GM23338 (cell line): ENCODE measurements around the gene ECE1. TPM values are rescaled to one million over a fixed set of nuclear protein-coding genes. Genes with fewer than 3 reads are reported as not detected.

Experiments used
- ATAC-seq: fragments of 200-7000 bp; cut with Tn5 transposase; 3 replicates; pipeline ENCODE4 v1.9.1; 2020
- DNase-seq: peaks from one replicate; pipeline ENCODE4 v3.0.0-alpha.2; 2015; ENCODE audit warnings: low spot score
- H2AFZ ChIP-seq: fragments of 200-600 bp; sonication (generic); 2 replicates; pipeline ENCODE4 v1.8.0; 2016; ENCODE audit warnings: antibody characterized with exemption, mild to moderate bottlenecking, moderate library complexity
- H3F3A ChIP-seq: fragments of 200-600 bp; sonication (generic); replicated peaks from 2 replicates; pipeline ENCODE4 v1.8.0; 2017; ENCODE audit warnings: antibody characterized with exemption, mixed run types, low read depth
- H3K27ac ChIP-seq: fragments of 200-600 bp; sonication (generic); 2 replicates; pipeline ENCODE4 v1.6.1; 2016; ENCODE audit warnings: low read depth
- H3K27me3 ChIP-seq: fragments of 200-600 bp; sonication (generic); 2 replicates; pipeline ENCODE4 v1.8.0; 2016; ENCODE audit warnings: mild to moderate bottlenecking, mixed run types, moderate library complexity; ENCODE audit not compliant: insufficient read depth
- H3K36me3 ChIP-seq: fragments of 200-600 bp; sonication (generic); 2 replicates; pipeline ENCODE4 v1.8.0; 2016; ENCODE audit warnings: mild to moderate bottlenecking; ENCODE audit not compliant: insufficient read depth
- H3K4me1 ChIP-seq: fragments of 200-600 bp; sonication (generic); 2 replicates; pipeline ENCODE4 v1.8.0; 2016; ENCODE audit warnings: mild to moderate bottlenecking, moderate library complexity; ENCODE audit not compliant: insufficient read depth
- H3K4me2 ChIP-seq: fragments of 200-600 bp; sonication (generic); 2 replicates; pipeline ENCODE4 v1.7.1; 2017; ENCODE audit warnings: mixed run types
- H3K4me3 ChIP-seq: fragments of 200-600 bp; sonication (generic); 2 replicates; pipeline ENCODE4 v1.6.1; 2016; ENCODE audit warnings: mixed run types
- H3K79me2 ChIP-seq: fragments of 200-600 bp; sonication (generic); replicated peaks from 2 replicates; pipeline ENCODE4 v1.8.0; 2017; ENCODE audit warnings: mild to moderate bottlenecking; ENCODE audit not compliant: insufficient read depth
- H3K9me2 ChIP-seq: fragments of 200-600 bp; sonication (generic); 2 replicates; pipeline ENCODE4 v1.8.0; 2017; ENCODE audit not compliant: insufficient read depth
- H4K20me1 ChIP-seq: fragments of 200-600 bp; sonication (generic); replicated peaks from 2 replicates; pipeline ENCODE4 v1.8.0; 2017; ENCODE audit warnings: mild to moderate bottlenecking; ENCODE audit not compliant: insufficient read depth
- H3K27ac Mint-ChIP-seq: 2 replicates; pipeline ENCODE4 v1.8.0; 2020; ENCODE audit warnings: inconsistent platforms, mild to moderate bottlenecking, moderate library complexity, mixed read lengths
- H3K27me3 Mint-ChIP-seq: 3 replicates; pipeline ENCODE4 v1.8.0; 2022; ENCODE audit warnings: low read depth, mild to moderate bottlenecking, moderate library complexity, mixed read lengths, inconsistent platforms; ENCODE audit not compliant: insufficient read depth, poor library complexity
- H3K36me3 Mint-ChIP-seq: 3 replicates; pipeline ENCODE4 v1.8.0; 2021; ENCODE audit warnings: low read depth, mild to moderate bottlenecking, inconsistent platforms, moderate library complexity, mixed read lengths
- H3K4me1 Mint-ChIP-seq: 3 replicates; pipeline ENCODE4 v1.8.0; 2020; ENCODE audit warnings: mild to moderate bottlenecking, inconsistent platforms, mixed read lengths
- H3K4me3 Mint-ChIP-seq: 3 replicates; pipeline ENCODE4 v1.8.0; 2021; ENCODE audit warnings: moderate library complexity, mild to moderate bottlenecking, inconsistent platforms, mixed read lengths
- H3K9me3 Mint-ChIP-seq: 3 replicates; pipeline ENCODE4 v1.8.0; 2020; ENCODE audit warnings: moderate library complexity, mild to moderate bottlenecking, inconsistent platforms, mixed read lengths
- CREB1 ChIP-seq: fragments of 250-450 bp; sonication (Bioruptor Pico); IDR thresholded peaks from 2 replicates; pipeline ENCODE4 v1.5.0; 2020; ENCODE audit warnings: low read depth, mild to moderate bottlenecking, moderate library complexity
- CTCF ChIP-seq, 2 experiments: fragments of 200-600 bp in 1 of 2; sonication (generic) in 1 of 2; conservative IDR thresholded peaks; 2 replicates each; pipeline versions ENCODE4 v1.5.1 to v1.6.1; 2016 to 2017; ENCODE audit warnings: antibody characterized with exemption in 2 of 2, low read depth in 2 of 2, mild to moderate bottlenecking in 2 of 2, moderate library complexity in 1 of 2
- ETS1 ChIP-seq: IDR thresholded peaks from 2 replicates; pipeline ENCODE4 v1.6.1; 2016; ENCODE audit warnings: antibody characterized with exemption
- EZH2 ChIP-seq: fragments of 200-600 bp; sonication (generic); IDR thresholded peaks from one replicate; pipeline ENCODE4 v1.8.0; 2017; ENCODE audit warnings: antibody characterized with exemption, mild to moderate bottlenecking, low read depth; ENCODE audit not compliant: unreplicated experiment
- EZH2phosphoT487 ChIP-seq: fragments of 200-600 bp; sonication (generic); IDR thresholded peaks from one replicate; pipeline ENCODE4 v1.8.1; 2018; ENCODE audit warnings: antibody characterized with exemption; ENCODE audit not compliant: unreplicated experiment
- JUNB ChIP-seq: IDR thresholded peaks from one replicate; pipeline ENCODE4 v1.6.1; 2016; ENCODE audit warnings: antibody characterized with exemption; ENCODE audit not compliant: unreplicated experiment
- NANOG ChIP-seq: IDR thresholded peaks from 2 replicates; pipeline ENCODE4 v1.6.1; 2016; ENCODE audit warnings: antibody characterized with exemption, borderline replicate concordance
- POLR2AphosphoS5 ChIP-seq: IDR thresholded peaks from 2 replicates; pipeline ENCODE4 v1.6.1; 2016; ENCODE audit warnings: antibody characterized with exemption, low read depth
- STAT1 ChIP-seq: IDR thresholded peaks from one replicate; pipeline ENCODE4 v1.6.1; 2016; ENCODE audit warnings: antibody characterized with exemption; ENCODE audit not compliant: unreplicated experiment
- ZNF114 ChIP-seq: fragments of 250-450 bp; sonication (Bioruptor Pico); IDR thresholded peaks from 2 replicates; pipeline ENCODE4 v1.5.0; 2020; ENCODE audit warnings: mild to moderate bottlenecking, moderate library complexity
- ZNF331 ChIP-seq: fragments of 250-450 bp; sonication (Bioruptor Pico); IDR thresholded peaks from 2 replicates; pipeline ENCODE4 v1.5.0; 2020; ENCODE audit warnings: low read depth, mild to moderate bottlenecking, moderate library complexity
- polyA plus RNA-seq: library from polyadenylated mRNA; unstranded; fragments of >200 nt; fragmentation: Nextera tagmentation; extraction: Ambion mirVana; gene quantifications from 2 replicates; pipeline ENCODE4 v1.2.1, GENCODE V29; 2016
- total RNA-seq: library from RNA; depleted of rRNA; stranded (reverse); fragments of >200 nt; shearing (Covaris generic); gene quantifications from 2 replicates; pipeline ENCODE4 v1.2.3, GENCODE V29; 2014
- TF ChIP-seq, protein P1 (sequence below): fragments of 250-450 bp; sonication (Bioruptor Pico); IDR thresholded peaks from 2 replicates; pipeline ENCODE4 v1.5.0; 2020; ENCODE audit warnings: mild to moderate bottlenecking, moderate library complexity
- TF ChIP-seq, protein P2 (sequence below): IDR thresholded peaks from one replicate; pipeline ENCODE4 v1.6.1; 2018; ENCODE audit warnings: antibody characterized with exemption; ENCODE audit not compliant: unreplicated experiment

The ECE1 gene
- total and polyA plus RNA-seq, 2 experiments from 2014 or later = 11.0 to 45.0 TPM

GRCh38 chr1:21295002-21295401 lies 4.7 kb upstream of the ECE1 start:
- Histone ChIP-seq H2AFZ (no peak overlapping the region), H3K36me3 (no peaks in the 10 kb centered on the region), H3K4me3 (no peak overlapping the region), H4K20me1 (no peaks in the 10 kb centered on the region; the same call in 1 of the 2 replicates), H3K4me2 (no peak overlapping the region), H3K27me3 (no peaks in the 10 kb centered on the region), H3K4me1 (peaks cover 29% of the 10 kb centered on the region), H3F3A (no peaks in the 10 kb centered on the region), H3K27ac (no peak overlapping the region), H3K79me2 (no peaks in the 10 kb centered on the region), H3K9me2 (no peaks in the 10 kb centered on the region)
- no peak for ATAC-seq
- H3K9me3 Mint-ChIP-seq = no peaks in the 10 kb centered on the region
- H3K36me3 Mint-ChIP-seq = no peaks in the 10 kb centered on the region; the same call in 2 of the 3 replicates
- DNase-seq = no peak
- peaks cover 9% of the 10 kb centered on the region for H3K27me3 Mint-ChIP-seq
- H3K4me1 Mint-ChIP-seq = peaks cover 37% of the 10 kb centered on the region
- TF ChIP-seq NANOG = no peak
- TF ChIP-seq JUNB = no peak
- TF ChIP-seq ETS1 = no peak
- TF ChIP-seq, protein P1, sequence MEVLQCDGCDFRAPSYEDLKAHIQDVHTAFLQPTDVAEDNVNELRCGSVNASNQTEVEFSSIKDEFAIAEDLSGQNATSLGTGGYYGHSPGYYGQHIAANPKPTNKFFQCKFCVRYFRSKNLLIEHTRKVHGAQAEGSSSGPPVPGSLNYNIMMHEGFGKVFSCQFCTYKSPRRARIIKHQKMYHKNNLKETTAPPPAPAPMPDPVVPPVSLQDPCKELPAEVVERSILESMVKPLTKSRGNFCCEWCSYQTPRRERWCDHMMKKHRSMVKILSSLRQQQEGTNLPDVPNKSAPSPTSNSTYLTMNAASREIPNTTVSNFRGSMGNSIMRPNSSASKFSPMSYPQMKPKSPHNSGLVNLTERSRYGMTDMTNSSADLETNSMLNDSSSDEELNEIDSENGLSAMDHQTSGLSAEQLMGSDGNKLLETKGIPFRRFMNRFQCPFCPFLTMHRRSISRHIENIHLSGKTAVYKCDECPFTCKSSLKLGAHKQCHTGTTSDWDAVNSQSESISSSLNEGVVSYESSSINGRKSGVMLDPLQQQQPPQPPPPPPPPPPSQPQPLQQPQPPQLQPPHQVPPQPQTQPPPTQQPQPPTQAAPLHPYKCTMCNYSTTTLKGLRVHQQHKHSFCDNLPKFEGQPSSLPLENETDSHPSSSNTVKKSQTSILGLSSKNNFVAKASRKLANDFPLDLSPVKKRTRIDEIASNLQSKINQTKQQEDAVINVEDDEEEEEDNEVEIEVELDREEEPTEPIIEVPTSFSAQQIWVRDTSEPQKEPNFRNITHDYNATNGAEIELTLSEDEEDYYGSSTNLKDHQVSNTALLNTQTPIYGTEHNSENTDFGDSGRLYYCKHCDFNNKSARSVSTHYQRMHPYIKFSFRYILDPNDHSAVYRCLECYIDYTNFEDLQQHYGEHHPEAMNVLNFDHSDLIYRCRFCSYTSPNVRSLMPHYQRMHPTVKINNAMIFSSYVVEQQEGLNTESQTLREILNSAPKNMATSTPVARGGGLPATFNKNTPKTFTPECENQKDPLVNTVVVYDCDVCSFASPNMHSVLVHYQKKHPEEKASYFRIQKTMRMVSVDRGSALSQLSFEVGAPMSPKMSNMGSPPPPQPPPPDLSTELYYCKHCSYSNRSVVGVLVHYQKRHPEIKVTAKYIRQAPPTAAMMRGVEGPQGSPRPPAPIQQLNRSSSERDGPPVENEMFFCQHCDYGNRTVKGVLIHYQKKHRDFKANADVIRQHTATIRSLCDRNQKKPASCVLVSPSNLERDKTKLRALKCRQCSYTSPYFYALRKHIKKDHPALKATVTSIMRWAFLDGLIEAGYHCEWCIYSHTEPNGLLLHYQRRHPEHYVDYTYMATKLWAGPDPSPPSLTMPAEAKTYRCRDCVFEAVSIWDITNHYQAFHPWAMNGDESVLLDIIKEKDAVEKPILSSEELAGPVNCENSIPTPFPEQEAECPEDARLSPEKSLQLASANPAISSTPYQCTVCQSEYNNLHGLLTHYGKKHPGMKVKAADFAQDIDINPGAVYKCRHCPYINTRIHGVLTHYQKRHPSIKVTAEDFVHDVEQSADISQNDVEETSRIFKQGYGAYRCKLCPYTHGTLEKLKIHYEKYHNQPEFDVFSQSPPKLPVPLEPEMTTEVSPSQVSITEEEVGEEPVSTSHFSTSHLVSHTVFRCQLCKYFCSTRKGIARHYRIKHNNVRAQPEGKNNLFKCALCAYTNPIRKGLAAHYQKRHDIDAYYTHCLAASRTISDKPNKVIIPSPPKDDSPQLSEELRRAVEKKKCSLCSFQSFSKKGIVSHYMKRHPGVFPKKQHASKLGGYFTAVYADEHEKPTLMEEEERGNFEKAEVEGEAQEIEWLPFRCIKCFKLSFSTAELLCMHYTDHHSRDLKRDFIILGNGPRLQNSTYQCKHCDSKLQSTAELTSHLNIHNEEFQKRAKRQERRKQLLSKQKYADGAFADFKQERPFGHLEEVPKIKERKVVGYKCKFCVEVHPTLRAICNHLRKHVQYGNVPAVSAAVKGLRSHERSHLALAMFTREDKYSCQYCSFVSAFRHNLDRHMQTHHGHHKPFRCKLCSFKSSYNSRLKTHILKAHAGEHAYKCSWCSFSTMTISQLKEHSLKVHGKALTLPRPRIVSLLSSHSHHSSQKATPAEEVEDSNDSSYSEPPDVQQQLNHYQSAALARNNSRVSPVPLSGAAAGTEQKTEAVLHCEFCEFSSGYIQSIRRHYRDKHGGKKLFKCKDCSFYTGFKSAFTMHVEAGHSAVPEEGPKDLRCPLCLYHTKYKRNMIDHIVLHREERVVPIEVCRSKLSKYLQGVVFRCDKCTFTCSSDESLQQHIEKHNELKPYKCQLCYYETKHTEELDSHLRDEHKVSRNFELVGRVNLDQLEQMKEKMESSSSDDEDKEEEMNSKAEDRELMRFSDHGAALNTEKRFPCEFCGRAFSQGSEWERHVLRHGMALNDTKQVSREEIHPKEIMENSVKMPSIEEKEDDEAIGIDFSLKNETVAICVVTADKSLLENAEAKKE (CRISPR knock-in tag) = no peak
- TF ChIP-seq, protein P2, sequence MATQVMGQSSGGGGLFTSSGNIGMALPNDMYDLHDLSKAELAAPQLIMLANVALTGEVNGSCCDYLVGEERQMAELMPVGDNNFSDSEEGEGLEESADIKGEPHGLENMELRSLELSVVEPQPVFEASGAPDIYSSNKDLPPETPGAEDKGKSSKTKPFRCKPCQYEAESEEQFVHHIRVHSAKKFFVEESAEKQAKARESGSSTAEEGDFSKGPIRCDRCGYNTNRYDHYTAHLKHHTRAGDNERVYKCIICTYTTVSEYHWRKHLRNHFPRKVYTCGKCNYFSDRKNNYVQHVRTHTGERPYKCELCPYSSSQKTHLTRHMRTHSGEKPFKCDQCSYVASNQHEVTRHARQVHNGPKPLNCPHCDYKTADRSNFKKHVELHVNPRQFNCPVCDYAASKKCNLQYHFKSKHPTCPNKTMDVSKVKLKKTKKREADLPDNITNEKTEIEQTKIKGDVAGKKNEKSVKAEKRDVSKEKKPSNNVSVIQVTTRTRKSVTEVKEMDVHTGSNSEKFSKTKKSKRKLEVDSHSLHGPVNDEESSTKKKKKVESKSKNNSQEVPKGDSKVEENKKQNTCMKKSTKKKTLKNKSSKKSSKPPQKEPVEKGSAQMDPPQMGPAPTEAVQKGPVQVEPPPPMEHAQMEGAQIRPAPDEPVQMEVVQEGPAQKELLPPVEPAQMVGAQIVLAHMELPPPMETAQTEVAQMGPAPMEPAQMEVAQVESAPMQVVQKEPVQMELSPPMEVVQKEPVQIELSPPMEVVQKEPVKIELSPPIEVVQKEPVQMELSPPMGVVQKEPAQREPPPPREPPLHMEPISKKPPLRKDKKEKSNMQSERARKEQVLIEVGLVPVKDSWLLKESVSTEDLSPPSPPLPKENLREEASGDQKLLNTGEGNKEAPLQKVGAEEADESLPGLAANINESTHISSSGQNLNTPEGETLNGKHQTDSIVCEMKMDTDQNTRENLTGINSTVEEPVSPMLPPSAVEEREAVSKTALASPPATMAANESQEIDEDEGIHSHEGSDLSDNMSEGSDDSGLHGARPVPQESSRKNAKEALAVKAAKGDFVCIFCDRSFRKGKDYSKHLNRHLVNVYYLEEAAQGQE = no peak
- no peak for TF ChIP-seq ZNF331
- TF ChIP-seq EZH2 = no peak
- no peak for TF ChIP-seq CTCF (conservative IDR thresholded peaks at IDR 0.05; ENCODE audit: low read depth in 2 of 2)
- TF ChIP-seq STAT1 = no peak
- TF ChIP-seq POLR2AphosphoS5 = no peak
- no peak for TF ChIP-seq CREB1 (CRISPR knock-in tag)
- TF ChIP-seq ZNF114 (CRISPR knock-in tag) = no peak
- TF ChIP-seq EZH2phosphoT487 = no peak
- no peak overlapping the region for H3K27ac Mint-ChIP-seq
- H3K4me3 Mint-ChIP-seq = no peak overlapping the region; the same call in 2 of the 3 replicates
